Gastroesophageal sphincter (tissue), 4 donors: ENCODE results near the gene DGKG. TPM values are rescaled to one million over a fixed set of nuclear protein-coding genes. Genes with fewer than 3 reads are reported as not detected.

Source experiments
- ATAC-seq: fragments of 150-250 bp; one replicate; pipeline ENCODE4 v1.9.1; 2016; ENCODE audit warnings: mild to moderate bottlenecking, moderate library complexity
- H3K27ac ChIP-seq, 4 donors: fragments of 200-600 bp; sonication (generic) in 3 of 4; 1 replicate in 3 of 4; 2 replicates in 1 of 4; pipeline ENCODE4 v1.5.1; 2016 to 2019
- H3K27me3 ChIP-seq: fragments of 200-600 bp; sonication (generic); one replicate; pipeline ENCODE4 v1.5.1; 2019
- H3K36me3 ChIP-seq, 2 donors: fragments of 200-600 bp; sonication (generic); one replicate each; pipeline ENCODE4 v1.5.1; 2019; ENCODE audit warnings: control low read depth in 1 of 2
- H3K4me1 ChIP-seq, 3 donors: fragments of 200-600 bp; sonication (generic); 1 replicate in 2 of 3; 2 replicates in 1 of 3; pipeline ENCODE4 v1.5.1; 2016 to 2019; ENCODE audit warnings: control low read depth in 2 of 3
- H3K4me3 ChIP-seq, 2 donors: fragments of 200-600 bp; sonication (generic); one replicate each; pipeline ENCODE4 v1.5.1; 2019; ENCODE audit warnings: mild to moderate bottlenecking in 1 of 2, moderate library complexity in 1 of 2
- H3K9me3 ChIP-seq, 3 donors: fragments of 200-600 bp; sonication (generic); one replicate each; pipeline ENCODE4 v1.5.1; 2017 to 2019; ENCODE audit warnings: control low read depth in 2 of 3
- EP300 ChIP-seq: sonication (generic); formaldehyde crosslinking; IDR thresholded peaks from one replicate; pipeline ENCODE4 v1.6.1; 2017; ENCODE audit warnings: antibody characterized with exemption, mild to moderate bottlenecking
- POLR2A ChIP-seq, 2 donors: fragments of 450-650 bp; IDR thresholded peaks; one replicate each; pipeline ENCODE4 v1.6.1; 2017; ENCODE audit warnings: antibody characterized with exemption in 2 of 2, mild to moderate bottlenecking in 2 of 2, moderate library complexity in 1 of 2
- POLR2AphosphoS5 ChIP-seq: sonication (generic); formaldehyde crosslinking; IDR thresholded peaks from one replicate; pipeline ENCODE4 v1.6.1; 2017; ENCODE audit warnings: antibody characterized with exemption
- WGBS, 2 donors: methylation state at CpG; one replicate each; pipeline ENCODE4 v1.1.5; 2018; ENCODE audit warnings: low coverage in 1 of 2; 5-methylcytosine and 5-hydroxymethylcytosine counted together
- total RNA-seq, 4 donors: library from RNA; depleted of rRNA; stranded (reverse); fragments of >200 nt; gene quantifications; one replicate each; pipeline ENCODE4 v1.1.0, GENCODE V29; 2016
- TF ChIP-seq, protein P1 (sequence below), 4 experiments: fragments of 200-600 bp in 2 of 4; fragments of 450-650 bp in 2 of 4; sonication (generic) in 1 of 4; IDR thresholded peaks; one replicate each; pipeline ENCODE4 v1.5.1; 2017 to 2019; ENCODE audit warnings: antibody characterized with exemption in 4 of 4, mild to moderate bottlenecking in 2 of 4, moderate library complexity in 2 of 4

DGKG gene
- total RNA-seq, 4 donors from 2014 or later = 46.3 to 134 (median 90.4) TPM

- Histone ChIP-seq H3K9me3 (no peaks in the 10 kb centered on the region), H3K27me3 (no peaks in the 10 kb centered on the region), H3K36me3 (peaks cover 0 to 85% of the 10 kb centered on the region in 2 donors), H3K27ac (no peak overlapping the region), H3K4me1 (peaks cover 0 to 25% (median 0%) of the 10 kb centered on the region in 3 donors), H3K4me3 (no peak overlapping the region)
- TF ChIP-seq, protein P1, sequence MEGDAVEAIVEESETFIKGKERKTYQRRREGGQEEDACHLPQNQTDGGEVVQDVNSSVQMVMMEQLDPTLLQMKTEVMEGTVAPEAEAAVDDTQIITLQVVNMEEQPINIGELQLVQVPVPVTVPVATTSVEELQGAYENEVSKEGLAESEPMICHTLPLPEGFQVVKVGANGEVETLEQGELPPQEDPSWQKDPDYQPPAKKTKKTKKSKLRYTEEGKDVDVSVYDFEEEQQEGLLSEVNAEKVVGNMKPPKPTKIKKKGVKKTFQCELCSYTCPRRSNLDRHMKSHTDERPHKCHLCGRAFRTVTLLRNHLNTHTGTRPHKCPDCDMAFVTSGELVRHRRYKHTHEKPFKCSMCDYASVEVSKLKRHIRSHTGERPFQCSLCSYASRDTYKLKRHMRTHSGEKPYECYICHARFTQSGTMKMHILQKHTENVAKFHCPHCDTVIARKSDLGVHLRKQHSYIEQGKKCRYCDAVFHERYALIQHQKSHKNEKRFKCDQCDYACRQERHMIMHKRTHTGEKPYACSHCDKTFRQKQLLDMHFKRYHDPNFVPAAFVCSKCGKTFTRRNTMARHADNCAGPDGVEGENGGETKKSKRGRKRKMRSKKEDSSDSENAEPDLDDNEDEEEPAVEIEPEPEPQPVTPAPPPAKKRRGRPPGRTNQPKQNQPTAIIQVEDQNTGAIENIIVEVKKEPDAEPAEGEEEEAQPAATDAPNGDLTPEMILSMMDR (IDR thresholded peaks at IDR 0.05) = no peak
- TF ChIP-seq POLR2A (IDR thresholded peaks at IDR 0.05) = no peak
- no peak for ATAC-seq
- 20 to 48% methylated on average over 1 to 2 of the region's 2 CpGs for WGBS, 2 donors
Observed at GRCh38 chr3:186246941-186247340, 115.1 kb downstream of the DGKG start.

- Histone ChIP-seq H3K4me3 (no peak overlapping the region), H3K27ac (no peak overlapping the region), H3K36me3 (peaks cover 0 to 83% of the 10 kb centered on the region in 2 donors), H3K9me3 (no peaks in the 10 kb centered on the region), H3K27me3 (no peaks in the 10 kb centered on the region), H3K4me1 (peaks cover 0 to 35% (median 0%) of the 10 kb centered on the region in 3 donors)
- WGBS, 2 donors = 93% methylated on average over 6 of the region's 6 CpGs; no CpG with 5 or more reads in 1 of the 2 donors
- no peak for ATAC-seq
- TF ChIP-seq POLR2A (IDR thresholded peaks at IDR 0.05) (no peak), EP300 (no peak), POLR2AphosphoS5 (no peak)
- TF ChIP-seq, protein P1 (IDR thresholded peaks at IDR 0.05) = no peak
Observed at GRCh38 chr3:186244016-186244415, 118.0 kb downstream of the DGKG start.

DNA sequence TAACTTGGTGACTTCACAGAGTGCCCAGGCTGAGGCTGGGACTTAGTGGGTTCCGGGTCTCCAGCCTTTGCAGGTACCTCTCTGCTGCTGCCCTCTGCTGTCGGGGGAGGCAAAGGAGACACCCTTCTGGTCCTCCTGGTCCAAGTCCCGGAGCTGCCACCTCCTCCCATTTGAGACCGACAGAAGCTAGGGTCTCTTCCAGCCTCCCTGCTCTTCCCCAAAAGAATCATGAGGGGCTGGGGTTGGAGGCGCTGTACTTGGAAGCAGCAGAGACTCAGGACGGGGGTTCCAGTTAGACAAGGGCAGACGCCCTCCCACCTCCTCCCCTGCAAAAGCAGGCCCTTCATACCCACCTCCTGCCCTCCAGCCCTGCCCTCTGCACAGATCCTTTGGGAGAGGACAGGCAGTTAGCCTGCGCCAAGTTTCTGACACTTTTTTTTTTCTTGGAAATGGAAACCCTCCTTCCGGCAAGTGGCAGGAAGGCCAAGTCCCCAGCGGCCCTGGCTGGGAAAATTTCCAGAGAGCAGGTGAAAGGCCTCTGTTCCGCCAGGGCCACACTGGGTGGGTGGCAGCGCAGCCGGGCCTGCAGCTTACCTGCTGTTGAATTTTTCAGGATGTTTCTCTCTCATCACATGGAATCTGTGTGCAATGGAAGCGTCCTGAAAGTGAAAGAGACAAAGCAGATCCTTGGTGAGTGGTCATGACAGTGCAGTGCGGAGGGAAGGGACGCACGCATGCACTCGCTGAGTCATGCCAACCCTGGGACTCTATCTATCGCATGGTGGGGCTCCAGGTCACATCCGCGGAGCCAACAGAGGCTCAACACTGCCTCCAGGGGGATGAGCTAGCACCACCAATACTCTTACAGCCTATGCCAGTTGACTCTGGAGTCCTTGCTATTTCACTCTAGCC lies 119.9 kb downstream of the DGKG start:
- Histone ChIP-seq H3K27ac (peak overlapping the region; percentile 15 to 67 (median 59)), H3K4me3 (peak overlapping the region in 1 of 2 donors; percentile 28), H3K36me3 (peaks cover 0 to 73% of the 10 kb centered on the region in 2 donors), H3K27me3 (no peaks in the 10 kb centered on the region), H3K9me3 (no peaks in the 10 kb centered on the region), H3K4me1 (peaks cover 0 to 24% (median 0%) of the 10 kb centered on the region in 3 donors)
- peak; percentile 86 for ATAC-seq
- TF ChIP-seq POLR2A (IDR thresholded peaks at IDR 0.05) (no peak), POLR2AphosphoS5 (peak; percentile 8), EP300 (no peak)
- TF ChIP-seq, protein P1 (IDR thresholded peaks at IDR 0.05) = peak in 3 of 4 experiments; percentile 22 to 45 (median 42)
- 33 to 35% methylated on average over 1 to 9 of the region's 21 CpGs for WGBS, 2 donors

DNA sequence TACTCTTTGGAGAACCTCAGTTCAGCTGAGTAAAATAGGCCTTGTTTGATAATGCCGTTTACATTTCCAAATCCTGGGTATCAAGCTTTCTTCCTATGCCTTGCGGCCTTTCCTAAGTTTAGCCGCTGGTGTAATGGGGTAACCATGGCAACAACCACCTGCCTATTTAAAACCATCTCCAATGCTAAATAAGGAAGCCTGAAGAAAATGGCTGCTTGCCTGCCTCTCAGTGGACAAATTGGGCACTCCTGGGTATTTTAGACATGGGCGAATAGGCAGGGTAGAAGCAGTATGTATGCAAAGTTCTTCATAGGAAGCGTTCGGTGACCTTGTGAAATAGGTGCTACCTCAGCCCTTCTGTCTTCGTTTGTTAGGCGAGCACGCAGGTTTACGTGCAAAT lies 122.7 kb downstream of the DGKG start:
- H3K9me3 ChIP-seq = no peaks in the 10 kb centered on the region
- H3K4me1 ChIP-seq = peaks cover 0 to 24% (median 0%) of the 10 kb centered on the region in 3 donors
- no peak for TF ChIP-seq EP300
- TF ChIP-seq, protein P1 (IDR thresholded peaks at IDR 0.05) = peak in 3 of 4 experiments; percentile 22 to 50 (median 40)
- TF ChIP-seq POLR2A (IDR thresholded peaks at IDR 0.05) = no peak
- TF ChIP-seq POLR2AphosphoS5 = no peak
- H3K4me3 ChIP-seq = no peak overlapping the region
- ATAC-seq = no peak
- H3K27ac ChIP-seq = peak overlapping the region; percentile 21 to 67 (median 59)
- H3K36me3 ChIP-seq = peaks cover 0 to 72% of the 10 kb centered on the region in 2 donors
- 72 to 92% methylated on average over 7 to 9 of the region's 10 CpGs for WGBS, 2 donors
- H3K27me3 ChIP-seq = no peaks in the 10 kb centered on the region
